ENCODE results near the gene AQP6. TPM values are rescaled to one million over a fixed set of nuclear protein-coding genes. Genes with fewer than 3 reads are reported as not detected.

Gene AQP6
- polyA plus RNA-seq, 1 of the 3 experiments (the other 2 are of a cell fraction): 0.10 TPM

DNA sequence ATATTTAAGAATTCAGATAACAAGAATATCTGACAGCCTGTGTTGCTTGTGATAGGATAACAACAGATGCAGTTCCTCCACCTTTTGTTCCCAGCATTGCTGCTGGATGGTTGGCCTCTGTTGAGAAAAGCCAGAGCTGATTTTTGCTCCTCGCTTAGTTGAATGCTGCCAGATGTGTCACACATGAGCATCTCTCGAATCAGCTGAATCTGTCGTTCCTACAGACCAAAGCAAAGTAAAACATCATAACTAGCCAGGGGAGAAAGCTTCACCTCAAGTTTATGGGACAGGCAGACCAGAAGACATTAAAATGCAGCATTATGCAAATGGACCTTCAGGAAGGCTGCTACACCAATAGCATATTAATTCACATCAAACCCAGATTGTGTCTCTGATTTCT is 32.4 kb downstream of the AQP6 start:
- Histone ChIP-seq H3K9ac (no peak overlapping the region), H3K27ac (ENCODE audit: low read depth in 2 of 2, low read length in 1 of 2) (peak overlapping the region in 1 of 2 experiments; percentile 87; a peak in 2 of 4 replicates), H3K4me1 (ENCODE audit: control insufficient read depth in 1 of 2, insufficient read depth in 2 of 2, low read depth in 1 of 2, low read length in 1 of 2) (peaks cover 6 to 41% of the 10 kb centered on the region in 2 experiments; a peak in 2 of 4 replicates), H4K20me1 (ENCODE audit: insufficient read depth) (peaks cover 8% of the 10 kb centered on the region; the same call in 1 of the 2 replicates), H3K36me3 (replicated peaks in 1 of 2; ENCODE audit: control insufficient read depth in 1 of 2, insufficient read depth in 2 of 2, low read length in 1 of 2) (peaks cover 30 to 33% of the 10 kb centered on the region in 2 experiments), H3F3A (replicated peaks; ENCODE audit: insufficient read depth) (peaks cover 10% of the 10 kb centered on the region), H2AFZ (ENCODE audit: low read depth) (no peak overlapping the region), H3K27me3 (ENCODE audit: insufficient read depth) (no peaks in the 10 kb centered on the region), H3K9me2 (no peaks in the 10 kb centered on the region), H3K4me2 (no peak overlapping the region), H3K79me2 (ENCODE audit: insufficient read depth) (peaks cover 79% of the 10 kb centered on the region), H3K9me3 (no peaks in the 10 kb centered on the region), H3K4me3 (ENCODE audit: low read depth in 2 of 2, low read length in 1 of 2) (no peak overlapping the region)
- ChIA-PET CTCF (interaction anchor here (1.0 to 7.4 kb wide), 12 partner anchors 14 to 138 kb away, joined by 3 to 44 read pairs (median 6); partner anchors contain the start of gene AQP6), POLR2A (interaction anchor here (0.8 to 2.4 kb wide), 3 partner anchors 19 to 21 kb away, joined by 3 to 8 read pairs (median 5); no protein-coding TSS in a partner anchor)
- TF ChIP-seq TCF12 (IDR thresholded peaks at IDR 0.05) (peak; percentile 61), MXI1 (IDR thresholded peaks at IDR 0.05; ENCODE audit: low read depth, low read length) (peak; percentile 75), FOXJ3 (CRISPR knock-in tag; IDR thresholded peaks at IDR 0.05) (peak; percentile 67; the same call in 1 of the 2 replicates), RCOR1 (IDR thresholded peaks at IDR 0.05; ENCODE audit: low read length) (peak; percentile 97), MEF2A (IDR thresholded peaks at IDR 0.05; ENCODE audit: borderline replicate concordance, low read depth) (no peak), SIN3A (IDR thresholded peaks at IDR 0.05; ENCODE audit: borderline replicate concordance, low read depth, low read length) (no peak), CHD2 (IDR thresholded peaks at IDR 0.05; ENCODE audit: low read length, partially characterized antibody) (no peak), EP300 (IDR thresholded peaks at IDR 0.05; ENCODE audit: borderline replicate concordance in 1 of 2, low read depth in 1 of 2, low read length in 1 of 2) (peak in 1 of 2 experiments; percentile 80; a peak in 2 of 4 replicates), GATA2 (CRISPR knock-in tag; IDR thresholded peaks at IDR 0.05) (peak; percentile 63), RAD21 (IDR thresholded peaks at IDR 0.05; ENCODE audit: low read length) (peak; percentile 30; the same call in 1 of the 2 replicates)
- TF ChIP-seq, protein P1, sequence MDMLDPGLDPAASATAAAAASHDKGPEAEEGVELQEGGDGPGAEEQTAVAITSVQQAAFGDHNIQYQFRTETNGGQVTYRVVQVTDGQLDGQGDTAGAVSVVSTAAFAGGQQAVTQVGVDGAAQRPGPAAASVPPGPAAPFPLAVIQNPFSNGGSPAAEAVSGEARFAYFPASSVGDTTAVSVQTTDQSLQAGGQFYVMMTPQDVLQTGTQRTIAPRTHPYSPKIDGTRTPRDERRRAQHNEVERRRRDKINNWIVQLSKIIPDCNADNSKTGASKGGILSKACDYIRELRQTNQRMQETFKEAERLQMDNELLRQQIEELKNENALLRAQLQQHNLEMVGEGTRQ (IDR thresholded peaks at IDR 0.05; ENCODE audit: borderline replicate concordance, low read depth, low read length): no peak
- TF ChIP-seq, protein P2, sequence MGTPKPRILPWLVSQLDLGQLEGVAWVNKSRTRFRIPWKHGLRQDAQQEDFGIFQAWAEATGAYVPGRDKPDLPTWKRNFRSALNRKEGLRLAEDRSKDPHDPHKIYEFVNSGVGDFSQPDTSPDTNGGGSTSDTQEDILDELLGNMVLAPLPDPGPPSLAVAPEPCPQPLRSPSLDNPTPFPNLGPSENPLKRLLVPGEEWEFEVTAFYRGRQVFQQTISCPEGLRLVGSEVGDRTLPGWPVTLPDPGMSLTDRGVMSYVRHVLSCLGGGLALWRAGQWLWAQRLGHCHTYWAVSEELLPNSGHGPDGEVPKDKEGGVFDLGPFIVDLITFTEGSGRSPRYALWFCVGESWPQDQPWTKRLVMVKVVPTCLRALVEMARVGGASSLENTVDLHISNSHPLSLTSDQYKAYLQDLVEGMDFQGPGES (IDR thresholded peaks at IDR 0.05; ENCODE audit: low read depth, low read length): no peak
- TF ChIP-seq, protein P3, sequence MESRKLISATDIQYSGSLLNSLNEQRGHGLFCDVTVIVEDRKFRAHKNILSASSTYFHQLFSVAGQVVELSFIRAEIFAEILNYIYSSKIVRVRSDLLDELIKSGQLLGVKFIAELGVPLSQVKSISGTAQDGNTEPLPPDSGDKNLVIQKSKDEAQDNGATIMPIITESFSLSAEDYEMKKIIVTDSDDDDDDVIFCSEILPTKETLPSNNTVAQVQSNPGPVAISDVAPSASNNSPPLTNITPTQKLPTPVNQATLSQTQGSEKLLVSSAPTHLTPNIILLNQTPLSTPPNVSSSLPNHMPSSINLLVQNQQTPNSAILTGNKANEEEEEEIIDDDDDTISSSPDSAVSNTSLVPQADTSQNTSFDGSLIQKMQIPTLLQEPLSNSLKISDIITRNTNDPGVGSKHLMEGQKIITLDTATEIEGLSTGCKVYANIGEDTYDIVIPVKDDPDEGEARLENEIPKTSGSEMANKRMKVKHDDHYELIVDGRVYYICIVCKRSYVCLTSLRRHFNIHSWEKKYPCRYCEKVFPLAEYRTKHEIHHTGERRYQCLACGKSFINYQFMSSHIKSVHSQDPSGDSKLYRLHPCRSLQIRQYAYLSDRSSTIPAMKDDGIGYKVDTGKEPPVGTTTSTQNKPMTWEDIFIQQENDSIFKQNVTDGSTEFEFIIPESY (IDR thresholded peaks at IDR 0.05; ENCODE audit: borderline replicate concordance, low read depth): no peak
- TF ChIP-seq, protein P4, sequence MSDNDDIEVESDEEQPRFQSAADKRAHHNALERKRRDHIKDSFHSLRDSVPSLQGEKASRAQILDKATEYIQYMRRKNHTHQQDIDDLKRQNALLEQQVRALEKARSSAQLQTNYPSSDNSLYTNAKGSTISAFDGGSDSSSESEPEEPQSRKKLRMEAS (IDR thresholded peaks at IDR 0.05; ENCODE audit: low read depth): no peak
- DNase-seq: peak; percentile 48
- 57% methylated on average over 3 of the region's 3 CpGs for WGBS (ENCODE audit: low lambda C conversion rate)

Data from SK-N-SH (cell line).